Stimulated activated CD8-positive, alpha-beta memory T cell treated with anti-CD3 and anti-CD28 coated beads, Interleukin-15, amount 100 ng/mL, for 1 hour (primary cell): Measurements from ENCODE around the gene CCDC141.

Experiments used
- DNase-seq: peaks from one replicate; pipeline ENCODE4 v3.0.0-alpha.2; 2020; ENCODE audit warnings: low read depth

The CCDC141 gene

DNA sequence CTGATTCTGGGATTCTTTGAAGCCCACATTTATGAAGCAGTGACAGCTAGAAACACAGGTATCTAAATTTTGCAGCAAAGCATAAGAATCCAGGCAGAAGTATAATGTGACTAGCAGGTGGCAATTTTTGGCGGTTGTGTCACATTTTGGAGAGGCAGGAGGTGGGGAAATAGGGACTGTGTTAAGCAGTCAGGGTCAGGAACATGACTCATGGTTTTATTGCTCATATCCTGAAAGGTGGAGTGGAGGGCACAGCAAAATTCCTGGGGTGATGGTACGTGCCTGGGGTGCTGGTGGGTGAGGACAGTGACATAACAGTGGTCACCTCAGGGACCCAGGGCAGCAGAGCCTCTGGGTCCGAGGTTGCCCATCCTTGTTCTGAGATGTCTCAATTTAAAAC, 179.2 kb downstream of the CCDC141 start:
- no peak for DNase-seq

GRCh38 chr2:178865999-178866398, 183.9 kb downstream of the CCDC141 start:
- DNase-seq, result no peak

- DNase-seq, result no peak
Measured at GRCh38 chr2:178865146-178865936, 184.6 kb downstream of the CCDC141 start.

GRCh38 chr2:178863856-178864620, 185.9 kb downstream of the CCDC141 start:
- DNase-seq, result no peak

- no peak for DNase-seq
Measured at GRCh38 chr2:178863130-178863855, 186.6 kb downstream of the CCDC141 start.

GRCh38 chr2:178860551-178860950, 189.4 kb downstream of the CCDC141 start:
- no peak for DNase-seq

GRCh38 chr2:178859730-178860129, 190.2 kb downstream of the CCDC141 start:
- DNase-seq, result no peak

DNA sequence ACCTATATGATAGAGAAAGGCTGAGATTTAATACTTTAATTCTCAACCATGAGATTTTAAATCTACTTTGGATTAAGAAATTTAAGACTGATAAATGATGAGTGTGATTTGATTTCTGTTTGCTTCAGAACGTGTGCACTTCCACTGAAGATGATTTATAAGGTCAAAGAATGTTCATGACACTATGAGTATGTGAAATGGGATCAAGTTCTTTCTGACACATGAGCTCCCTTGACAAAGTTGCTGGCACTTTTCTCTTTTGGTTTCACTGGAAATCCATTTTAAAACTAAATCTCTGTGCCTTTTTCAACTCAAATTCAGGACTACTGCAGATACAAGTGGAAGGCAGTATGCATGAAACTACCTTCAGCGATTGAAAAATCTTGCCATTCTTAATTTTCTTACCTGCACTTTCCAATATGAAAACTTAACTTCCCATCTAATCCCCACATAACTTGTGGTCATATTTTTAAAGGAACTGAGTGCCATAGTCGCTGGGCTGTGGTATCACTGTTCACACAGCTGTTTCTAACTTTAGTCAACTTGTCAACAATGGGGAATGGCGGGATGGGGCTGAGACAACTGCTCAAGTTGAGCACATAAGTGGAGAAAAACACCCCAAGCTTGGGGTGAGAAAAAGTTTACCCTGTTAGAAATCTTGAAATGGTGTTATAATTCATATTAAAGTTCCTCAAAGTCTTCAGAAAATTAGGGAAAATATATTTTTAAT, 190.9 kb downstream of the CCDC141 start:
- no peak for DNase-seq

DNA sequence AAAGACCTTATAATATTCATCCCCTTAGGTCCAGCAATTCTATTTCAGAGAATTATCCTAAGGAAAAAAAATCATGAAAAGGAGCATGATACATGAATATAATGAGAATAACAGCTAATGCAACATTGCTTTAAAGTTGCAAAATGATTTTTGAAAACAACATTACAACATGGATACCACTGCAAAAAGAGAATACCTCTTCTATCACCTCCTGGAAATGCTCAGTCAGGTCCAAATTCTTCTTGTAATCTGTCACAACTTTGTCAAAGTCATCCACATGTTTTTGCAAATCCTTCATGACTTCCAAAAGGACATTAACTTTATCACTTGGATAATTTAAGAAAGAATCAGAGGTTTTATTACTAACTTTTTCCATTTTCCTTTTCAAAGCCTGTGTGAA, 194.8 kb downstream of the CCDC141 start:
- no peak for DNase-seq

- no peak for DNase-seq
Measured at GRCh38 chr2:178848335-178848734, 201.6 kb downstream of the CCDC141 start.

GRCh38 chr2:178846458-178846802, 203.5 kb downstream of the CCDC141 start:
- no peak for DNase-seq

DNA sequence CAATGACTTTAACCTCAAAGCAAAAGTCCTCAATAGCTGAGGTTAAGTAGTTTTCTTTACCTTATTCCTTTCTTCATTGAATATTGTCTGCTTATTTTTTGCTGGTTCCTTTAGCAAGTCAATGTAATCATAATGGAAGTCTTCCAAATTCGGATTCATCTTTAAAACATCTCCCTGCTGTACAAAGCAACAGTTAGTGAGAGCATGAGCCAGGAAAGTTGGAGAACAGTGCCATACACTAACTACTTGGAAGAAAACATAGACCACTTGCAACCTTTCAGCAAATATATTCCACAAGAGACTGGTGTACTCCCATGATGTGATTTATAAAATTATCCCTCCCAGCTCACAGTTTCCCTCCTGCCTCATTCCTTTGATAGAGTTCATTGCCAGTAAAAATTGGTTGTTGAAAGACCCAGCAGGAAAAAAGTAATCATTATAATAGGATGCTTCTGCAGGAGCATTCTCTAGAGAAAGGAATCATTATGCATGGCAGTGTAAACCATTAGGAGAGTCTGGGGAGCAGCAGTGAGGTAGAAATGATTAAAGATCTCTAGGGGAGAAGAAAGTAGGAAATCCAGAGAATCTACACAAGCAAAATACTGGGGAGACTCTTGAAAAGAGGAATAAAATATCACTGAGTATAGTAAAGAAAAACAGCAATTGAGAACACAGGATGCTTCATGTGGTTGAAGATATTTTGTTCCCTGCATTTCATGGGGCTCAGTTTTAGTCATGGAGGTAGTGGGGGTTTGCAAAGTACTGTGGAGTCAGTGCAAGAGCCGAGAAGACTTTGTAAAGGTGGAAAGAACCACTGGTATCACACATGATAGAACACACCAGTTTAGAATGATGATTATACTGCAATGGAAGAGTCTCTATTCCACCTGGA, 204.1 kb downstream of the CCDC141 start:
- DNase-seq, result no peak

- DNase-seq, result no peak
Measured at GRCh38 chr2:178844701-178845100, 205.2 kb downstream of the CCDC141 start.

- DNase-seq, result no peak
Measured at GRCh38 chr2:178844269-178844668, 205.7 kb downstream of the CCDC141 start.

- no peak for DNase-seq
Measured at GRCh38 chr2:178843697-178844096, 206.2 kb downstream of the CCDC141 start.

GRCh38 chr2:178836807-178837206, 213.1 kb downstream of the CCDC141 start:
- DNase-seq, result no peak

DNA sequence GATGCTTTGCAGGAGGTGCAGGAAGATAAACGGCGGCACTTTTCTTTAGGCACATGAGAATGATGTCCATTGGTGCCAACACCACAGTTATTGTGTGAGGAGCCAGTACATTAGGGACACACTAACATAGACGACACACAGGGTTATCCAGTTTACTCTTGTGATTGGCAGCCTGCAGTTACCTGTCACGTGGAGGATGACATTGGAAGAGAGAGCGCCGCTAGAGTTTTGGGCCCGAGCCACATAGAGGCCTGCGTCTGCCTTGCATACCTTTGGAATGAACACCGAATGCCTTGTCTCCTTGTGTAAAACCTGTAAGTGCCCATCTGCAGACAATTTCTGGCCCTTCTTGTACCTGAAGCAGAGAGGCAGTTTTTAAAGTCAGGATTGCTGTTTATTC, 215.9 kb downstream of the CCDC141 start:
- DNase-seq, result no peak

GRCh38 chr2:178833382-178833781, 216.6 kb downstream of the CCDC141 start:
- DNase-seq, result no peak

GRCh38 chr2:178830451-178830850, 219.5 kb downstream of the CCDC141 start:
- DNase-seq, result no peak

DNA sequence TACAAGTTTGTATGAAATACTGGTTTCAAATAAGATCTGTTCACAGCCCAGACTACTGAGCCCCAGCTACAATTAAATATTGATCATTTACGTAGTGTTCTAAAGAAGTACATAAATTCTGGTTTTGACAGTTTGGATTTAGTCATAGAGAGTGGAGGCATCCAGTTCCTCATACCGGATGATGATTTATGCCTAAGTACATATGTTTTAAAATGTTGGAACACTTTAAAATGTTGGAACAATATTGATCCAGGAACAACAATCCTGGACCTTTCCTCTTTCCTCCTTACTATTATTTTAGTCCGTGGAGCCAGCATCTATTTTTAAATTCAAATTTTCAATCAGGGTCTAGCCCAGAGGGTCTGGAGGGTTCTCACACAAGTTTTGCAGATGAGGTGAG, 220.0 kb downstream of the CCDC141 start:
- DNase-seq, result no peak

DNA sequence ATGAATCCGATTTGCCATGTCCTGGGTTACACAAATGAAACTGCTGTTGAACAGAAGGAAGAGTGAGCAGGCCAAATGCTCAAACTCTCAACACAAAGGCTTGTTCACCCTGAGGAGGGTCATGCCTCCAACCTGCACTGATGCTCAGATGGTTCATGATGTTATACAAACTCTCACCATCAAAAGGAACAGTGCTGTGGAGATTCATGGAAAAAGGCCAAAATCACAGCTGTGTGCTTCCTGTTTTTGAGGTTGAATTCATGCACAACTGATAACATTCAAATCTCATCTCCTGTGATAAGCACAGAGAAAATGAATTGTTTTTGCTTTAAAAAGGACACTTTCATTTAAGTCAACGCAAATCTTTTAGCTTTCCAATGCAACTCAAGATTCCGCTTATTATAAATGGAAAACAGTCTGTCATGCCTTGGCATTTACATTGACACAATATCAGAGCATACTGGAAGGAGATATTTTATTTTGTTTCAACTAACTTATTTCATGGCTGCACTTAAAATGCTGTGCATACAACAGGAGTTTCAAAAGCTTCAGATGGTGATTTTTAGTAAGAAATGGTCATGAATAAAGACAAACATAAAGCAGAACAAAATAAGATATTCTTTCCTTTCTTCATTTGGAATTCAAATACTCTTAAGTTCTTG, 220.5 kb downstream of the CCDC141 start:
- DNase-seq, result no peak
